ENCODE data around the gene SDHA.

GRCh38 chr5:194603-195209 lies 23.4 kb upstream of the SDHA start:
- TF ChIP-seq CTCF (IDR thresholded peaks at IDR 0.05): no peak
- TF ChIP-seq POLR2AphosphoS5 (IDR thresholded peaks at IDR 0.05): no peak
